K562 (cell line): Measurements from ENCODE around the gene CYP2R1. TPM values are rescaled to one million over a fixed set of nuclear protein-coding genes. Genes with fewer than 3 reads are reported as not detected.

Source experiments
- ATAC-seq: fragments of 200-7000 bp; cut with Tn5 transposase; 3 replicates; pipeline ENCODE4 v1.9.1; 2020; ENCODE audit warnings: moderate library complexity
- BruUV-seq: library from RNA; stranded (reverse); fragments of 400-500 nt; replicated peaks from 2 replicates; lab custom pipeline; 2021; lab: Mats Ljungman, UMichigan
- CTCF ChIA-PET: fragments of 300-600 bp; formaldehyde crosslinking; extraction: SDS; loops from one replicate; lab custom pipeline; 2021; ENCODE audit warnings: low intra/inter-chr PET ratio; lab: Yijun Ruan, JAX
- POLR2A ChIA-PET: fragments of 300-600, 350-650 bp; sonication (Branson Sonifier 250); formaldehyde crosslinking; extraction: SDS; loops from one replicate; lab custom pipeline; 2021; ENCODE audit warnings: antibody characterized with exemption, inconsistent platforms; lab: Yijun Ruan, JAX
- DNase-seq, 4 experiments: peaks; one replicate each; pipeline versions ENCODE4 v3.0.0 to v3.0.0-alpha.2; 2011 to 2018; ENCODE audit warnings: low spot score in 3 of 4, mixed read lengths in 3 of 4; ENCODE audit errors: extremely low read depth in 1 of 4
- FAIRE-seq: peaks from 2 replicates; lab custom pipeline; 2011; peaks lifted over from hg19 to GRCh38; lab: Jason Lieb, UNC
- H2AFZ ChIP-seq: 2 replicates; pipeline ENCODE4 v1.6.0; 2011; ENCODE audit warnings: low read depth, low read length, control low read depth, inconsistent platforms
- H3K27ac ChIP-seq: fragments of 200-600 bp; 3 replicates; pipeline ENCODE4 v1.8.0; 2011; ENCODE audit warnings: low read depth, mild to moderate bottlenecking, control low read depth, inconsistent platforms, low read length, moderate library complexity, mixed read lengths; ENCODE audit errors: extremely low read depth
- H3K27me3 ChIP-seq, 2 experiments: fragments of 300-600 bp in 1 of 2; 2 replicates in 1 of 2; 3 replicates in 1 of 2; pipeline versions ENCODE4 v1.6.0 to v1.8.0; 2011; ENCODE audit warnings: inconsistent platforms in 2 of 2, low read length in 2 of 2, mild to moderate bottlenecking in 1 of 2, mixed read lengths in 1 of 2, moderate library complexity in 1 of 2; ENCODE audit not compliant: control insufficient read depth in 2 of 2, insufficient read depth in 2 of 2
- H3K36me3 ChIP-seq: fragments of 300-600 bp; 3 replicates; pipeline ENCODE4 v1.8.0; 2011; ENCODE audit warnings: mild to moderate bottlenecking, low read length, inconsistent platforms; ENCODE audit not compliant: control insufficient read depth, insufficient read depth
- H3K4me1 ChIP-seq, 2 experiments: fragments of 200-600 bp in 1 of 2; replicated peaks in 1 of 2; 2 replicates in 1 of 2; 3 replicates in 1 of 2; pipeline versions ENCODE4 v1.5.1 to v1.8.0; 2011; ENCODE audit warnings: inconsistent platforms in 2 of 2, low read length in 2 of 2, mild to moderate bottlenecking in 1 of 2, mixed read lengths in 1 of 2, moderate library complexity in 1 of 2; ENCODE audit not compliant: control insufficient read depth in 2 of 2, insufficient read depth in 2 of 2
- H3K4me2 ChIP-seq: 2 replicates; pipeline ENCODE4 v1.6.1; 2011; ENCODE audit warnings: low read length, control low read depth, inconsistent platforms, mixed read lengths; ENCODE audit not compliant: insufficient read depth
- H3K4me3 ChIP-seq: fragments of 200-600 bp; sonication (generic), shearing (Covaris generic); 2 replicates; pipeline ENCODE4 v1.5.1; 2016; ENCODE audit warnings: control low read depth, inconsistent platforms
- H3K79me2 ChIP-seq: fragments of 200-600 bp; 3 replicates; pipeline ENCODE4 v1.8.0; 2011; ENCODE audit warnings: low read length, inconsistent platforms; ENCODE audit not compliant: control insufficient read depth, insufficient read depth
- H3K9ac ChIP-seq, 2 experiments: 2 replicates each; pipeline versions ENCODE4 v1.6.0 to v1.6.1; 2011; ENCODE audit warnings: low read depth in 2 of 2, low read length in 2 of 2, control low read depth in 1 of 2, inconsistent platforms in 1 of 2, mild to moderate bottlenecking in 1 of 2, mixed read lengths in 1 of 2; ENCODE audit not compliant: insufficient read depth in 1 of 2
- H3K9me1 ChIP-seq: one replicate; pipeline ENCODE4 v1.6.0; 2011; ENCODE audit warnings: inconsistent platforms, mild to moderate bottlenecking, low read length, moderate library complexity; ENCODE audit not compliant: control insufficient read depth, insufficient read depth
- H3K9me3 ChIP-seq: replicated peaks from 2 replicates; pipeline ENCODE4 v1.5.1; 2011; ENCODE audit warnings: low read depth, low read length, inconsistent platforms; ENCODE audit not compliant: control insufficient read depth, insufficient read depth
- H4K20me1 ChIP-seq: replicated peaks from 2 replicates; pipeline ENCODE4 v1.6.1; 2011; ENCODE audit warnings: low read length, inconsistent platforms, mixed read lengths; ENCODE audit not compliant: control insufficient read depth, insufficient read depth
- ADNP ChIP-seq: fragments of 200-800 bp; sonication (Bioruptor generic); IDR thresholded peaks from 2 replicates; pipeline ENCODE4 v1.6.1; 2016; ENCODE audit warnings: missing genetic modification characterization, missing compliant biosample characterization
- E2F3 ChIP-seq: fragments of 250-450 bp; sonication (Bioruptor Pico); IDR thresholded peaks from 2 replicates; pipeline ENCODE4 v1.4.0; 2020; ENCODE audit warnings: mild to moderate bottlenecking
- EP400 ChIP-seq: fragments of 450-650 bp; IDR thresholded peaks from 2 replicates; pipeline ENCODE4 v1.6.1; 2017; ENCODE audit warnings: antibody characterized with exemption, mild to moderate bottlenecking, moderate library complexity
- HMG20A ChIP-seq: fragments of 450-650 bp; formaldehyde crosslinking; conservative IDR thresholded peaks from 2 replicates; pipeline ENCODE4 v1.4.0; 2020; ENCODE audit warnings: mild to moderate bottlenecking, mixed read lengths
- HNRNPK ChIP-seq: fragments of 200-400 bp; formaldehyde crosslinking; IDR thresholded peaks from one replicate; pipeline ENCODE4 v1.6.1; 2018; ENCODE audit warnings: mild to moderate bottlenecking, low read depth, low read length; ENCODE audit not compliant: poor library complexity, severe bottlenecking
- MAX ChIP-seq: sonication (generic); formaldehyde crosslinking; IDR thresholded peaks from 2 replicates; pipeline ENCODE4 v1.9.0; 2022; ENCODE audit warnings: mild to moderate bottlenecking, missing genetic modification reagents
- NBN ChIP-seq: fragments of 450-650 bp; IDR thresholded peaks from 2 replicates; pipeline ENCODE4 v1.6.1; 2016; ENCODE audit warnings: low read depth, mild to moderate bottlenecking
- NCOA6 ChIP-seq: fragments of 450-650 bp; IDR thresholded peaks from 2 replicates; pipeline ENCODE4 v1.6.1; 2017; ENCODE audit warnings: mild to moderate bottlenecking
- OTX1 ChIP-seq: fragments of 450-650 bp; formaldehyde crosslinking; IDR thresholded peaks from 2 replicates; pipeline ENCODE4 v1.4.0; 2022; ENCODE audit warnings: mild to moderate bottlenecking
- RHOXF2B ChIP-seq: fragments of 250-450 bp; sonication (Bioruptor Pico); conservative IDR thresholded peaks from 2 replicates; pipeline ENCODE4 v1.5.1; 2021
- SP2 ChIP-seq: IDR thresholded peaks from 2 replicates; pipeline ENCODE4 v1.6.1; 2011; ENCODE audit warnings: mild to moderate bottlenecking, low read depth, low read length, moderate library complexity; ENCODE audit not compliant: poor library complexity, severe bottlenecking; ENCODE audit errors: extremely low read depth
- TCF7 ChIP-seq: sonication (generic); IDR thresholded peaks from 2 replicates; pipeline ENCODE4 v1.6.1; 2016; ENCODE audit warnings: antibody characterized with exemption, borderline replicate concordance
- ZNF239 ChIP-seq: fragments of 250-450 bp; sonication (Bioruptor Pico); IDR thresholded peaks from 2 replicates; pipeline ENCODE4 v1.4.0; 2020; ENCODE audit warnings: mild to moderate bottlenecking
- ZNF583 ChIP-seq: fragments of 250-450 bp; sonication (Bioruptor Pico); IDR thresholded peaks from 2 replicates; pipeline ENCODE4 v1.4.0; 2020
- ZNF699 ChIP-seq: fragments of 250-450 bp; sonication (Bioruptor Pico); IDR thresholded peaks from 2 replicates; pipeline ENCODE4 v1.8.0; 2021; ENCODE audit warnings: mild to moderate bottlenecking, moderate library complexity; ENCODE audit not compliant: insufficient replicate concordance
- WGBS: fragments of 100-300 bp; shearing (Covaris generic); methylation state at CpG from one replicate; pipeline ENCODE4 v1.1.6; 2016; ENCODE audit warnings: low coverage, mixed read lengths; ENCODE audit not compliant: insufficient coverage; ENCODE audit errors: missing lambda C conversion rate; 5-methylcytosine and 5-hydroxymethylcytosine counted together
- in situ Hi-C: fragments of 300-500 bp; cut with MboI; formaldehyde crosslinking; loops from 4 replicates; pipeline ENCODE4 v1.15.0; 2018; ENCODE audit warnings: inconsistent platforms, mixed read lengths
- intact Hi-C: fragments of 100-400 bp; cut with micrococcal nuclease; formaldehyde crosslinking; loops from 2 replicates; pipeline ENCODE4 v1.14.2; 2022
- polyA plus RNA-seq, 8 experiments: library from polyadenylated mRNA; depleted of rRNA in 4 of 8; stranded (reverse) in 5 of 8; unstranded in 3 of 8; fragments of >200 nt; fragmentation: Nextera tagmentation in 2 of 8; fragmentation: Illumina TruSeq in 1 of 8; extraction: Ambion mirVana in 2 of 8; extraction: Trizol in 1 of 8; gene quantifications; 2 replicates each; pipeline versions ENCODE4 v1.2.1 to v1.2.3, GENCODE V29; 2011 to 2014; ENCODE audit warnings: inconsistent platforms in 1 of 8, missing spikeins in 1 of 8
- total RNA-seq, 7 experiments: library from RNA; depleted of rRNA in 6 of 7; stranded (reverse); fragments of >200 nt in 6 of 7; fragmentation: Illumina TruSeq in 2 of 7; extraction: Trizol in 2 of 7; gene quantifications; 2 replicates each; pipeline versions ENCODE4 v1.2.1 to v1.2.3, GENCODE V29; 2011 to 2021; ENCODE audit warnings: low replicate concordance in 1 of 7
- TF ChIP-seq, protein P1 (sequence below): sonication (generic); formaldehyde crosslinking; IDR thresholded peaks from 2 replicates; pipeline ENCODE4 v1.4.0; 2020; ENCODE audit warnings: mild to moderate bottlenecking, missing genetic modification reagents
- TF ChIP-seq, protein P2 (sequence below): fragments of 250-450 bp; sonication (Bioruptor Pico); IDR thresholded peaks from 2 replicates; pipeline ENCODE4 v1.4.0; 2020; ENCODE audit warnings: mild to moderate bottlenecking

Gene CYP2R1
- total and polyA plus RNA-seq, 9 of the 15 experiments (the other 6 are each of a cell fraction or from before 2014, with no cell fraction given) = 19.4 to 40.5 (median 29.4) TPM

DNA sequence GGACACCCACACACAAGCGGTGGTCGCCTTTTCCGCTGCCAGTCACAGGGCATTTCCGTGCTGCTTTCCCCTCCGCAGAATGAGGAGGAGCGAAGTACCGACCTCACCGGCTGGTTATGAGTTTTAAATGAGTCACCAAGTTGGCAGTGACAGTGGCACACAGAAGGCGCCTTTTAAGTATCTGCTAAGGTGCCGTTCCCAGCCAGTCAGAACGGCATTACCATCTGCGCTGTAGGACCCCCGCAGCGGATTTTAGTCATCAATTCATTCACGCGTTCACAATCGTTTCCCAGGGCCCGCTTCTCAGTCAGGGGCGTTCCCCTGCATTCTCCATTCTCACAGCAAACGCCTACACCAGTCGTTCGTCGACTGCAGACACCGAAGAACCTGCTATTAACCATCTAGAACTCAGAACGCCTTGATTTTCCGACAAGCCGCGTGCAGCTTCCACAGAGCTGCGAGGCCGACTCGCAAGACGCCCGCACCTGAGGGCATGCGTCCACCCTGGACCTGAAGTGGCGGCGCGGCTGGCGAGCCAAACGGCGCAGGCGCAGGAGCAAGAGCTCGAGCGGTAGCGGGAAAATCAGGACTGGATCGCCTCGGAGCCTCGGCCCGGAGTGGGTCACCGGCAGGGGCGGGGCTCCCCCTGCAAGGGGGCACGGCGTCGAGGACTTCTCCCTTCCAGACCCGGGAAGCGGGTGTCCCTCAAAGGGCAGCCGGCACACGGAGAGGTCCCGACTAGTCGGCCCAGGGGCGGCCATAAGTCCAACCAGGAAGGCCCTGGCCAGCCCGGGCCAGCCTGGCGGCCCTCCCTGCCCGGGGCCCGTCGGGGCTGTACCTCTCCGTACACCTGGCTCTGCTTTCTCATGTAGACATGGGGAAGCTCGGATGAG, 642 bp downstream of the CYP2R1 start:
- H3K4me1 ChIP-seq = peaks cover 23 to 26% of the 10 kb centered on the region in 2 experiments
- H2AFZ ChIP-seq = peak overlapping the region; percentile 97
- no peaks in the 10 kb centered on the region for H3K27me3 ChIP-seq
- TSS peak; percentile 80 for BruUV-seq
- ATAC-seq = peak; percentile 61
- H3K36me3 ChIP-seq = no peaks in the 10 kb centered on the region
- H3K4me2 ChIP-seq = peak overlapping the region; percentile 92
- in situ Hi-C loops (loop anchor here (10.0 kb wide), 2 partner anchors 247 to 367 kb away; partner anchors contain the start of genes PDE3B and PSMA1), intact Hi-C loops (loop anchor here (5.0 kb wide), 3 partner anchors 39 to 369 kb away; partner anchors contain the start of genes PDE3B and PSMA1)
- H4K20me1 ChIP-seq = no peaks in the 10 kb centered on the region; the same call in 1 of the 2 replicates
- H3K9me3 ChIP-seq = no peaks in the 10 kb centered on the region
- ChIA-PET POLR2A (interaction anchor here (0.6 to 1.9 kb wide), 20 partner anchors 9 to 696 kb away, joined by 3 to 8 read pairs (median 3); partner anchors contain the start of genes PDE3B and PSMA1), CTCF (no interaction called here)
- no peaks in the 10 kb centered on the region for H3K9me1 ChIP-seq
- H3K27ac ChIP-seq = peak overlapping the region; percentile 79
- DNase-seq = peak; percentile 89 to 94 (median 90)
- peak overlapping the region; percentile 81 to 93 for H3K9ac ChIP-seq
- peaks cover 19% of the 10 kb centered on the region for H3K79me2 ChIP-seq
- 0% methylated on average over 65 of the region's 67 CpGs for WGBS
- peak; percentile 52 for FAIRE-seq
- H3K4me3 ChIP-seq = peak overlapping the region; percentile 54
- no peak for TF ChIP-seq ADNP (tag)
- peak; percentile 97 for TF ChIP-seq NCOA6
- TF ChIP-seq E2F3 (CRISPR knock-in tag) = no peak
- TF ChIP-seq, protein P1, sequence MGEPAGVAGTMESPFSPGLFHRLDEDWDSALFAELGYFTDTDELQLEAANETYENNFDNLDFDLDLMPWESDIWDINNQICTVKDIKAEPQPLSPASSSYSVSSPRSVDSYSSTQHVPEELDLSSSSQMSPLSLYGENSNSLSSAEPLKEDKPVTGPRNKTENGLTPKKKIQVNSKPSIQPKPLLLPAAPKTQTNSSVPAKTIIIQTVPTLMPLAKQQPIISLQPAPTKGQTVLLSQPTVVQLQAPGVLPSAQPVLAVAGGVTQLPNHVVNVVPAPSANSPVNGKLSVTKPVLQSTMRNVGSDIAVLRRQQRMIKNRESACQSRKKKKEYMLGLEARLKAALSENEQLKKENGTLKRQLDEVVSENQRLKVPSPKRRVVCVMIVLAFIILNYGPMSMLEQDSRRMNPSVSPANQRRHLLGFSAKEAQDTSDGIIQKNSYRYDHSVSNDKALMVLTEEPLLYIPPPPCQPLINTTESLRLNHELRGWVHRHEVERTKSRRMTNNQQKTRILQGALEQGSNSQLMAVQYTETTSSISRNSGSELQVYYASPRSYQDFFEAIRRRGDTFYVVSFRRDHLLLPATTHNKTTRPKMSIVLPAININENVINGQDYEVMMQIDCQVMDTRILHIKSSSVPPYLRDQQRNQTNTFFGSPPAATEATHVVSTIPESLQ = peak; percentile 98
- no peak for TF ChIP-seq TCF7
- TF ChIP-seq SP2 = no peak
- 0 out of 2 replicates have a peak, but pooled peaks have one; percentile 18 for TF ChIP-seq ZNF583 (CRISPR knock-in tag)
- no peak for TF ChIP-seq HMG20A (CRISPR knock-in tag)
- no peak for TF ChIP-seq HNRNPK
- TF ChIP-seq RHOXF2B (CRISPR knock-in tag) = no peak
- peak; percentile 78 for TF ChIP-seq EP400
- TF ChIP-seq MAX (CRISPR knock-in tag) = peak; percentile 96
- 0 out of 2 replicates have a peak, but pooled peaks have one; percentile 61 for TF ChIP-seq NBN
- TF ChIP-seq, protein P2, sequence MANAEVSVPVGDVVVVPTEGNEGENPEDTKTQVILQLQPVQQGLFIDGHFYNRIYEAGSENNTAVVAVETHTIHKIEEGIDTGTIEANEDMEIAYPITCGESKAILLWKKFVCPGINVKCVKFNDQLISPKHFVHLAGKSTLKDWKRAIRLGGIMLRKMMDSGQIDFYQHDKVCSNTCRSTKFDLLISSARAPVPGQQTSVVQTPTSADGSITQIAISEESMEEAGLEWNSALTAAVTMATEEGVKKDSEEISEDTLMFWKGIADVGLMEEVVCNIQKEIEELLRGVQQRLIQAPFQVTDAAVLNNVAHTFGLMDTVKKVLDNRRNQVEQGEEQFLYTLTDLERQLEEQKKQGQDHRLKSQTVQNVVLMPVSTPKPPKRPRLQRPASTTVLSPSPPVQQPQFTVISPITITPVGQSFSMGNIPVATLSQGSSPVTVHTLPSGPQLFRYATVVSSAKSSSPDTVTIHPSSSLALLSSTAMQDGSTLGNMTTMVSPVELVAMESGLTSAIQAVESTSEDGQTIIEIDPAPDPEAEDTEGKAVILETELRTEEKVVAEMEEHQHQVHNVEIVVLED = peak; percentile 52
- no peak for TF ChIP-seq OTX1 (CRISPR knock-in tag)
- TF ChIP-seq ZNF239 (CRISPR knock-in tag) = no peak
- no peak for TF ChIP-seq ZNF699 (CRISPR knock-in tag)
